GM13976 (cell line): ENCODE data around the gene SLC18A2.
A peak's percentile ranks its signal among the peaks of the same experiment; 100 is the strongest.

Experiments
- DNase-seq: peaks from one replicate; pipeline ENCODE4 v3.0.0; 2012; ENCODE audit warnings: low spot score
- CTCF ChIP-seq: IDR thresholded peaks from 2 replicates; pipeline ENCODE4 v1.5.1; 2012; ENCODE audit warnings: borderline replicate concordance, mild to moderate bottlenecking; ENCODE audit not compliant: insufficient read depth; ENCODE audit errors: extremely low read depth, missing control alignments, control extremely low read depth
- in situ Hi-C: fragments of 300-500 bp; cut with MboI; formaldehyde crosslinking; loops from one replicate; pipeline ENCODE4 v1.12.0; 2022; ENCODE audit warnings: low sequenced_read_pairs, mixed read lengths, inconsistent platforms; ENCODE audit not compliant: unreplicated experiment

Gene SLC18A2

DNA sequence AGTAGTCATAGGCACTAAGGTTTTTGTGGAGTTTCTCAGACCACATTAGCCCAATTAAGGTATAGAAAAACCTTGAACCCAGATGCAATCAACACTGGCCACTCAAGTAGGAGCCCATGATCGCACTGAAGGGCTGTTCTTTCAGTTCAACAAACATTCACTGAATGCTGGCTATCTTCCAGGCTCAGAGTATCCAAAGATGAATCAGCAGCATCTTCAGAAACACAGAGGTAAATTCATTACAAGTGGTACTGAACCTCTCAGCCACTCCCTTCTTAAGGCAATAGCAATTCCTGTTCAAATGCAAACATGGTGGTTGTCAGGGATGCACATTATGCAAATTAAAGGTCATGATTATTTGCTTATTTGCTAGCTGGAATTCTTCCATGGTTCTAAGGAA, 26.5 kb upstream of the SLC18A2 start:
- in situ Hi-C loops, result loop anchor here (25.0 kb wide), 1 partner anchor 1023 kb away; no protein-coding TSS in a partner anchor
- DNase-seq, result no peak
- TF ChIP-seq CTCF, result no peak

GRCh38 chr10:117215079-117215478, 25.8 kb upstream of the SLC18A2 start:
- no peak for DNase-seq
- in situ Hi-C loops, result loop anchor here (25.0 kb wide), 1 partner anchor 1022 kb away; no protein-coding TSS in a partner anchor
- TF ChIP-seq CTCF, result no peak

DNA sequence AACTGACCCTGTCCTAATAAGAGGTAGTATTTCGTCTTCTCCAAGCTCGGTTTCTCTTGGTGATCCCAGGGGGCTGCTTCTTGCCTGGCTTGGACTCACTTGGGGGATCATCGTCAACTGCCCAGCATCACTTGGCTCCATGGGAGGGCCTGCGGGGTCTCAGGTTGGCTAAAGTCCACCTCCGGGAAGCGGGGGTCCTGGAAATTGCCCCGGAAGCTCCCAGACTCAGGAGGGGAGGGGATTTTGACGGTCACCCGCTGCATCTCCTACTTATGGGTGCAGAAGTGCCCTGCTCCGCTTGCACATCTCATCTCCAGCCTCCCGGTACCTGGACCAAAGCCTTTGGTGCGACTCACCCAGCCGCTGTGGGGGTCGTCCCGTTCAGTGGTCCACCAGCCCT, 24.9 kb upstream of the SLC18A2 start:
- no peak for DNase-seq
- no peak for TF ChIP-seq CTCF
- in situ Hi-C loops, result loop anchor here (25.0 kb wide), 1 partner anchor 1021 kb away; no protein-coding TSS in a partner anchor

- peak; percentile 100 for TF ChIP-seq CTCF
- in situ Hi-C loops, result loop anchor here (25.0 kb wide), 1 partner anchor 1021 kb away; no protein-coding TSS in a partner anchor
- peak; percentile 93 for DNase-seq
Measured at GRCh38 chr10:117216611-117217195, 24.2 kb upstream of the SLC18A2 start.

GRCh38 chr10:117217196-117217761, 23.6 kb upstream of the SLC18A2 start:
- TF ChIP-seq CTCF, result no peak
- in situ Hi-C loops, result loop anchor here (25.0 kb wide), 1 partner anchor 1020 kb away; no protein-coding TSS in a partner anchor
- peak; percentile 60 for DNase-seq

- in situ Hi-C loops, result loop anchor here (25.0 kb wide), 1 partner anchor 1019 kb away; no protein-coding TSS in a partner anchor
- DNase-seq, result no peak
- no peak for TF ChIP-seq CTCF
Measured at GRCh38 chr10:117218654-117219053, 22.3 kb upstream of the SLC18A2 start.
